ENCODE measurements around the gene PHF21B.

PHF21B gene

GRCh38 chr22:44952863-44953746, 56.7 kb downstream of the PHF21B start:
- no peaks in the 10 kb centered on the region for H3K36me3 ChIP-seq
- peaks cover 27% of the 10 kb centered on the region for H3K27me3 ChIP-seq
- H3K9me3 ChIP-seq: no peaks in the 10 kb centered on the region
- no peak overlapping the region for H3K27ac ChIP-seq
- no peak overlapping the region for H3K4me3 ChIP-seq (ENCODE audit: low read depth in 1 of 2, low read length in 1 of 2)
- TF ChIP-seq, protein P1, sequence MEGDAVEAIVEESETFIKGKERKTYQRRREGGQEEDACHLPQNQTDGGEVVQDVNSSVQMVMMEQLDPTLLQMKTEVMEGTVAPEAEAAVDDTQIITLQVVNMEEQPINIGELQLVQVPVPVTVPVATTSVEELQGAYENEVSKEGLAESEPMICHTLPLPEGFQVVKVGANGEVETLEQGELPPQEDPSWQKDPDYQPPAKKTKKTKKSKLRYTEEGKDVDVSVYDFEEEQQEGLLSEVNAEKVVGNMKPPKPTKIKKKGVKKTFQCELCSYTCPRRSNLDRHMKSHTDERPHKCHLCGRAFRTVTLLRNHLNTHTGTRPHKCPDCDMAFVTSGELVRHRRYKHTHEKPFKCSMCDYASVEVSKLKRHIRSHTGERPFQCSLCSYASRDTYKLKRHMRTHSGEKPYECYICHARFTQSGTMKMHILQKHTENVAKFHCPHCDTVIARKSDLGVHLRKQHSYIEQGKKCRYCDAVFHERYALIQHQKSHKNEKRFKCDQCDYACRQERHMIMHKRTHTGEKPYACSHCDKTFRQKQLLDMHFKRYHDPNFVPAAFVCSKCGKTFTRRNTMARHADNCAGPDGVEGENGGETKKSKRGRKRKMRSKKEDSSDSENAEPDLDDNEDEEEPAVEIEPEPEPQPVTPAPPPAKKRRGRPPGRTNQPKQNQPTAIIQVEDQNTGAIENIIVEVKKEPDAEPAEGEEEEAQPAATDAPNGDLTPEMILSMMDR (IDR thresholded peaks at IDR 0.05): no peak
- no peaks in the 10 kb centered on the region for H3K4me1 ChIP-seq (ENCODE audit: control insufficient read depth in 1 of 2, insufficient read depth in 1 of 2, low read depth in 1 of 2, low read length in 1 of 2)

- Histone ChIP-seq H3K27me3 (peaks cover 24% of the 10 kb centered on the region), H3K36me3 (no peaks in the 10 kb centered on the region), H3K4me1 (ENCODE audit: control insufficient read depth in 1 of 2, insufficient read depth in 1 of 2, low read depth in 1 of 2, low read length in 1 of 2) (no peaks in the 10 kb centered on the region), H3K4me3 (ENCODE audit: low read depth in 1 of 2, low read length in 1 of 2) (no peak overlapping the region), H3K9me3 (no peaks in the 10 kb centered on the region), H3K27ac (no peak overlapping the region)
- TF ChIP-seq, protein P1 (IDR thresholded peaks at IDR 0.05): no peak
These were observed 58.3 kb downstream of the PHF21B start for GRCh38 chr22:44951510-44951816.

- Histone ChIP-seq H3K9me3 (no peaks in the 10 kb centered on the region), H3K27me3 (peaks cover 20% of the 10 kb centered on the region), H3K36me3 (no peaks in the 10 kb centered on the region), H3K4me3 (ENCODE audit: low read depth in 1 of 2, low read length in 1 of 2) (no peak overlapping the region), H3K4me1 (ENCODE audit: control insufficient read depth in 1 of 2, insufficient read depth in 1 of 2, low read depth in 1 of 2, low read length in 1 of 2) (no peaks in the 10 kb centered on the region), H3K27ac (no peak overlapping the region)
- TF ChIP-seq, protein P1 (IDR thresholded peaks at IDR 0.05): no peak
These were observed 58.8 kb downstream of the PHF21B start for GRCh38 chr22:44950806-44951509.

DNA sequence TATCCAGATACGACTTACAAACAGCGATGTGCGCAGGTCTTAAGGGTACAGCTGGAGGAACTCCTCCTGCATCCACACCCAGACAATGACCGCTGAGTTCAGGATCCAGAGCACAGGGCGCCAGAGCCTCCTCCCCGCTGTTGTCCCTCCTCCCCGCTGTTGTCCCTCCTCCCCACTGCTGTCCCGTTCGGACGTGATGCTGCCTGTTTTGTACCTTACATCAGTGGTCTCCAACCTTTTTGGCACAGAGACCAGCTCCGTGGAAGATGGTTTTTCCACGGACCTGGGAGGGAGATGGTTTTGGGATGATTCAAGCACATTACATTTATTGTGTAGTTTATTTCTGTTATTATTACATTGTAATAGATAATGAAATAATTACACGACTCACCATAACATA, 62.0 kb downstream of the PHF21B start:
- Histone ChIP-seq H3K9me3 (no peaks in the 10 kb centered on the region), H3K27ac (no peak overlapping the region), H3K4me3 (ENCODE audit: low read depth in 1 of 2, low read length in 1 of 2) (no peak overlapping the region), H3K27me3 (peaks cover 2% of the 10 kb centered on the region), H3K4me1 (ENCODE audit: control insufficient read depth in 1 of 2, insufficient read depth in 1 of 2, low read depth in 1 of 2, low read length in 1 of 2) (no peaks in the 10 kb centered on the region), H3K36me3 (no peaks in the 10 kb centered on the region)
- TF ChIP-seq, protein P1 (IDR thresholded peaks at IDR 0.05): no peak

DNA sequence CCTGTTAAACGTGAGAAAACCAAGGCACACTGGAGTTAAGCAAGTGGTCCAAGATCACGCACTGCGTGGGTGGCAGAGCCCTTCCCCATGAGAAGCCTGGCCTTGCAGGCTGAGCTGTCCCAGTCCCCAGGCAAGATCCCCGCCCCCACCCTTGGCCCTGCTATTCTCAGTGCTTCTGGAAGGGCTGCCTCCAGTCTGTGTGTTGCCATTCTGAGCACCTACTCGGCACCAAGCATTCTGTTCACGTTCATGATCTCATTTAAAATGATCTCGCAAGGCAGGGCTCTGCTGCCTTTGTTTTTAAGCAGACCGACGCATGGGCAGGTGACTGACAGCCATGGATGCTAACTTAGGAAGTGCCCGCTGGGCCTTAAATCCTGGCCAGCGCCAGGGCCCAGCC, 62.8 kb downstream of the PHF21B start:
- TF ChIP-seq, protein P1 (IDR thresholded peaks at IDR 0.05): no peak
- Histone ChIP-seq H3K4me3 (ENCODE audit: low read depth in 1 of 2, low read length in 1 of 2) (no peak overlapping the region), H3K9me3 (no peaks in the 10 kb centered on the region), H3K27me3 (no peaks in the 10 kb centered on the region), H3K36me3 (no peaks in the 10 kb centered on the region), H3K4me1 (ENCODE audit: control insufficient read depth in 1 of 2, insufficient read depth in 1 of 2, low read depth in 1 of 2, low read length in 1 of 2) (no peaks in the 10 kb centered on the region), H3K27ac (no peak overlapping the region)
